GM12878 (cell line): ENCODE data around the gene MAEL. TPM values are rescaled to one million over a fixed set of nuclear protein-coding genes. Genes with fewer than 3 reads are reported as not detected.

ENCODE experiments used
- ATAC-seq: fragments of 200-7000 bp; cut with Tn5 transposase; 3 replicates; pipeline ENCODE4 v1.9.1; 2020; ENCODE audit warnings: mild to moderate bottlenecking, moderate library complexity
- BruUV-seq: library from RNA; stranded (reverse); fragments of 400-500 nt; replicated peaks from 2 replicates; lab custom pipeline; 2021; lab: Mats Ljungman, UMichigan
- CTCF ChIA-PET: fragments of 300-600 bp; sonication (Branson Sonifier 250); formaldehyde crosslinking; extraction: SDS; loops from one replicate; lab custom pipeline; 2021; ENCODE audit warnings: inconsistent platforms; lab: Yijun Ruan, JAX
- POLR2A ChIA-PET: fragments of 350-600 bp; formaldehyde crosslinking; extraction: SDS; loops from one replicate; lab custom pipeline; 2021; ENCODE audit warnings: inconsistent platforms; lab: Charles Lee
- RAD21 ChIA-PET: fragments of 300-600 bp; sonication (Branson Sonifier 250); formaldehyde crosslinking; loops from one replicate; lab custom pipeline; 2023; ENCODE audit warnings: antibody characterized with exemption; ENCODE audit not compliant: unreplicated experiment; lab: Charles Lee
- SMC1A ChIA-PET: fragments of 300-600 bp; sonication (Branson Sonifier 250); formaldehyde crosslinking; loops from one replicate; lab custom pipeline; 2023; ENCODE audit not compliant: unreplicated experiment, uncharacterized antibody; lab: Charles Lee
- DNase-seq: peaks from one replicate; pipeline ENCODE4 v3.0.0-alpha.2; 2011; ENCODE audit warnings: low read depth, low spot score
- FAIRE-seq: peaks from 3 replicates; lab custom pipeline; 2011; peaks lifted over from hg19 to GRCh38; lab: Jason Lieb, UNC
- H2AFZ ChIP-seq: 2 replicates; pipeline ENCODE4 v1.6.0; 2011; ENCODE audit warnings: low read depth, low read length, control low read depth; ENCODE audit not compliant: control insufficient read depth
- H3K27ac ChIP-seq: 2 replicates; pipeline ENCODE4 v1.5.1; 2011; ENCODE audit warnings: control low read depth; ENCODE audit not compliant: control insufficient read depth, insufficient read depth
- H3K27me3 ChIP-seq, 2 experiments: replicated peaks in 1 of 2; 2 replicates each; pipeline versions ENCODE4 v1.6.0 to v1.6.1; 2011; ENCODE audit warnings: low read length in 1 of 2; ENCODE audit not compliant: control insufficient read depth in 2 of 2, insufficient read depth in 2 of 2
- H3K36me3 ChIP-seq, 2 experiments: 2 replicates each; pipeline ENCODE4 v1.5.1; 2011; ENCODE audit warnings: low read length in 1 of 2; ENCODE audit not compliant: control insufficient read depth in 2 of 2, insufficient read depth in 2 of 2
- H3K4me1 ChIP-seq: 2 replicates; pipeline ENCODE4 v1.6.1; 2011; ENCODE audit warnings: mild to moderate bottlenecking, low read length, moderate library complexity, mixed read lengths; ENCODE audit not compliant: control insufficient read depth, insufficient read depth
- H3K4me2 ChIP-seq: 2 replicates; pipeline ENCODE4 v1.6.0; 2011; ENCODE audit warnings: control low read depth; ENCODE audit not compliant: control insufficient read depth, insufficient read depth
- H3K4me3 ChIP-seq: fragments of 200-600 bp; sonication (generic); 2 replicates; pipeline ENCODE4 v1.5.1; 2016
- H3K79me2 ChIP-seq: 2 replicates; pipeline ENCODE4 v1.6.0; 2011; ENCODE audit warnings: low read length; ENCODE audit not compliant: control insufficient read depth, insufficient read depth
- H3K9ac ChIP-seq: 2 replicates; pipeline ENCODE4 v1.8.0; 2011; ENCODE audit warnings: low read length, control low read depth, mixed read lengths; ENCODE audit not compliant: control insufficient read depth, insufficient read depth
- H3K9me3 ChIP-seq: replicated peaks from 3 replicates; pipeline ENCODE4 v1.5.1; 2011; ENCODE audit warnings: mild to moderate bottlenecking, low read length; ENCODE audit not compliant: control insufficient read depth, insufficient read depth
- H4K20me1 ChIP-seq: 2 replicates; pipeline ENCODE4 v1.6.0; 2011; ENCODE audit not compliant: control insufficient read depth, insufficient read depth
- CBFB ChIP-seq: IDR thresholded peaks from 2 replicates; pipeline ENCODE4 v1.6.1; 2016; ENCODE audit warnings: antibody characterized with exemption, low read depth
- CEBPB ChIP-seq, 2 experiments: fragments of 150-350 bp in 1 of 2; IDR thresholded peaks; 2 replicates each; pipeline ENCODE4 v1.6.1; 2012 to 2014; ENCODE audit warnings: low read depth in 2 of 2, low read length in 2 of 2, borderline replicate concordance in 1 of 2, inconsistent platforms in 1 of 2
- CUX1 ChIP-seq: IDR thresholded peaks from 2 replicates; pipeline ENCODE4 v1.6.1; 2012; ENCODE audit warnings: improper control_type of control experiment, low read depth, low read length; ENCODE audit not compliant: insufficient replicate concordance
- E2F8 ChIP-seq: fragments of 450-650 bp; IDR thresholded peaks from 2 replicates; pipeline ENCODE4 v1.6.1; 2018; ENCODE audit warnings: mild to moderate bottlenecking, low read depth, moderate library complexity; ENCODE audit not compliant: partially characterized antibody
- MTA2 ChIP-seq: fragments of 450-650 bp; IDR thresholded peaks from 2 replicates; pipeline ENCODE4 v1.6.1; 2016; ENCODE audit warnings: low read depth, mild to moderate bottlenecking, moderate library complexity
- NBN ChIP-seq: fragments of 450-650 bp; IDR thresholded peaks from 2 replicates; pipeline ENCODE4 v1.6.1; 2016
- PAX5 ChIP-seq: IDR thresholded peaks from 2 replicates; pipeline ENCODE4 v1.6.1; 2011; ENCODE audit warnings: low read depth, low read length, borderline replicate concordance
- RELB ChIP-seq: fragments of 450-650 bp; IDR thresholded peaks from 2 replicates; pipeline ENCODE4 v1.6.1; 2017; ENCODE audit warnings: low read depth, mild to moderate bottlenecking, moderate library complexity
- SPI1 ChIP-seq: IDR thresholded peaks from 2 replicates; pipeline ENCODE4 v1.6.1; 2011; ENCODE audit warnings: low read depth, mild to moderate bottlenecking, low read length, moderate library complexity, borderline replicate concordance; ENCODE audit not compliant: insufficient read depth
- SREBF2 ChIP-seq: IDR thresholded peaks from 2 replicates; pipeline ENCODE4 v1.6.1; 2012; ENCODE audit warnings: mild to moderate bottlenecking, low read length
- TCF12 ChIP-seq: IDR thresholded peaks from 2 replicates; pipeline ENCODE4 v1.6.1; 2011; ENCODE audit warnings: low read depth, mild to moderate bottlenecking, low read length
- WGBS: methylation state at CpG from one replicate; pipeline ENCODE4 v1.1.6; 2016; ENCODE audit warnings: low lambda C conversion rate; ENCODE audit not compliant: insufficient replicate concordance, insufficient coverage; ENCODE audit errors: missing lambda C conversion rate; 5-methylcytosine and 5-hydroxymethylcytosine counted together
- in situ Hi-C: fragments of 300-500 bp; cut with MboI; formaldehyde crosslinking; loops from 9 replicates; pipeline ENCODE4 v1.14.3; 2018; ENCODE audit warnings: mixed read lengths
- intact Hi-C: fragments of 100-400 bp; cut with micrococcal nuclease; formaldehyde crosslinking; loops from one replicate; pipeline ENCODE4 v1.14.2; 2022; ENCODE audit not compliant: unreplicated experiment
- polyA plus RNA-seq, 11 experiments: library from polyadenylated mRNA; depleted of rRNA in 4 of 11; unstranded in 6 of 11; stranded (reverse) in 5 of 11; fragments of >200 nt; fragmentation: Nextera tagmentation in 4 of 11; fragmentation: Illumina TruSeq in 1 of 11; extraction: Ambion mirVana in 4 of 11; extraction: Trizol in 1 of 11; gene quantifications; 1 replicate in 1 of 11; 2 replicates in 10 of 11; pipeline versions ENCODE4 v1.2.1 to v1.2.3, GENCODE V29; 2011 to 2016; ENCODE audit warnings: inconsistent platforms in 2 of 11, missing spikeins in 2 of 11, low read depth in 1 of 11
- total RNA-seq, 4 experiments: library from RNA; depleted of rRNA in 3 of 4; stranded (reverse); fragments of >200 nt in 3 of 4; fragmentation: Illumina TruSeq in 1 of 4; extraction: Trizol in 1 of 4; gene quantifications; 2 replicates each; pipeline versions ENCODE4 v1.2.1 to v1.2.3, GENCODE V29; 2013 to 2021
- TF ChIP-seq, protein P1 (sequence below): fragments of 450-650 bp; IDR thresholded peaks from 2 replicates; pipeline ENCODE4 v1.6.1; 2016; ENCODE audit warnings: mild to moderate bottlenecking

The MAEL gene
- total and polyA plus RNA-seq, 10 of the 15 experiments (the other 5 are each of a cell fraction or from before 2014, with no cell fraction given): 0.10 to 0.43 (median 0.24) TPM; not detected in 2

- Histone ChIP-seq H3K9me3 (no peaks in the 10 kb centered on the region), H3K27me3 (no peaks in the 10 kb centered on the region), H2AFZ (no peak overlapping the region), H3K79me2 (no peaks in the 10 kb centered on the region), H4K20me1 (no peaks in the 10 kb centered on the region), H3K4me3 (no peak overlapping the region), H3K27ac (no peak overlapping the region), H3K4me2 (no peak overlapping the region), H3K4me1 (no peaks in the 10 kb centered on the region), H3K9ac (no peak overlapping the region), H3K36me3 (no peaks in the 10 kb centered on the region)
- ChIA-PET SMC1A (no interaction called here), RAD21 (no interaction called here), CTCF (interaction anchor here (0.9 kb wide), 1 partner anchor 103 kb away, joined by 3 read pairs; no protein-coding TSS in a partner anchor), POLR2A (no interaction called here)
- WGBS: 0% methylated on average over 2 of the region's 2 CpGs
- in situ Hi-C loops (no loop called here), intact Hi-C loops (no loop called here)
- ATAC-seq: no peak
- BruUV-seq: no TSS peak
- FAIRE-seq: no peak
- DNase-seq: no peak
- TF ChIP-seq SREBF2 (no peak), TCF12 (no peak), PAX5 (no peak), CUX1 (no peak), NBN (no peak), RELB (no peak), MTA2 (no peak), CBFB (no peak), CEBPB (IDR thresholded peaks at IDR 0.05; ENCODE audit: borderline replicate concordance in 1 of 2, low read depth in 2 of 2, low read length in 2 of 2) (no peak), E2F8 (no peak), SPI1 (no peak)
- TF ChIP-seq, protein P1, sequence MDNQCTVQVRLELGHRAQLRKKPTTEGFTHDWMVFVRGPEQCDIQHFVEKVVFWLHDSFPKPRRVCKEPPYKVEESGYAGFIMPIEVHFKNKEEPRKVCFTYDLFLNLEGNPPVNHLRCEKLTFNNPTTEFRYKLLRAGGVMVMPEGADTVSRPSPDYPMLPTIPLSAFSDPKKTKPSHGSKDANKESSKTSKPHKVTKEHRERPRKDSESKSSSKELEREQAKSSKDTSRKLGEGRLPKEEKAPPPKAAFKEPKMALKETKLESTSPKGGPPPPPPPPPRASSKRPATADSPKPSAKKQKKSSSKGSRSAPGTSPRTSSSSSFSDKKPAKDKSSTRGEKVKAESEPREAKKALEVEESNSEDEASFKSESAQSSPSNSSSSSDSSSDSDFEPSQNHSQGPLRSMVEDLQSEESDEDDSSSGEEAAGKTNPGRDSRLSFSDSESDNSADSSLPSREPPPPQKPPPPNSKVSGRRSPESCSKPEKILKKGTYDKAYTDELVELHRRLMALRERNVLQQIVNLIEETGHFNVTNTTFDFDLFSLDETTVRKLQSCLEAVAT: no peak
These were observed 23.5 kb downstream of the MAEL start for GRCh38 chr1:167012570-167012969.
